ENCODE data around the gene CDKAL1. TPM values are rescaled to one million over a fixed set of nuclear protein-coding genes. Genes with fewer than 3 reads are reported as not detected.

Gene CDKAL1
- total and polyA plus RNA-seq, 2 donors (not counting 3 experiments of a cell fraction or from before 2014, with no cell fraction given), result 6.1 to 20.5 TPM

DNA sequence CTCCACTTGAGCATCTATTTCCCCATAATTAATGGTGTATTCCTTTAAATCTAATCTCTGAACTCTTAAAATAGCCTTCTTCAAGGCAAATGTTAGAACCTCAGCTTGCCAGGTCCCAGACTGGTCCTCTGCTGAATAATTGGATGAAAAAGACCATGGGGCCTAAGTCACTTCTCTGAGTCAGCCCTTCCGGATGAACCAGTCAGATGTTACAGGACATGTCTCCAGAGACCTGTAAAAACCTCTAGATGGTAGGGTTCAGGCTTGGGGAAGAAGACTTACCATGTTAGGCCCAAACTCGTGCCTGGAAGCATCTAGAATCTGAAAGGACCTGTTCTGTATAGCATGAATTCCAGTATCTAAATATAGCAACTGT, 97.3 kb downstream of the CDKAL1 start:
- intact Hi-C loops (cut with micrococcal nuclease), result no loop called here

More for the DNA sequence above, 97.3 kb downstream of the CDKAL1 start:
- Histone ChIP-seq H3K27ac (ENCODE audit: insufficient read depth, low read depth, low read length) (no peak overlapping the region), H3K9me3 (replicated peaks; ENCODE audit: control insufficient read depth, insufficient read depth, low read length) (no peaks in the 10 kb centered on the region), H4K20me1 (replicated peaks; ENCODE audit: control insufficient read depth, extremely low read depth, insufficient read depth, low read length) (no peaks in the 10 kb centered on the region), H3K79me2 (ENCODE audit: control insufficient read depth, insufficient read depth, low read length) (peaks cover 2% of the 10 kb centered on the region), H3K36me3 (ENCODE audit: control insufficient read depth in 2 of 2, extremely low read depth in 1 of 2, insufficient read depth in 2 of 2, low read length in 2 of 2) (no peaks in the 10 kb centered on the region), H3K4me3 (replicated peaks in 1 of 3; ENCODE audit: insufficient read depth in 1 of 3, low read depth in 1 of 3, low read length in 3 of 3) (no peak overlapping the region), H3K27me3 (ENCODE audit: control insufficient read depth in 2 of 2, insufficient read depth in 2 of 2, low read length in 2 of 2) (no peaks in the 10 kb centered on the region), H2AFZ (ENCODE audit: low read depth, low read length) (no peak overlapping the region), H3K4me1 (ENCODE audit: control insufficient read depth, extremely low read depth, insufficient read depth, low read length) (no peaks in the 10 kb centered on the region), H3K9ac (replicated peaks; ENCODE audit: extremely low read depth, insufficient read depth, low read length) (no peak overlapping the region), H3K4me2 (ENCODE audit: insufficient read depth, low read length) (no peak overlapping the region), H3K9me1 (replicated peaks; ENCODE audit: control insufficient read depth, extremely low read depth, insufficient read depth, low read length) (no peaks in the 10 kb centered on the region)
- CTCF ChIA-PET, result no interaction called here
- TF ChIP-seq POLR2A (IDR thresholded peaks at IDR 0.05; ENCODE audit: low read depth, low read length) (no peak), EZH2 (IDR thresholded peaks at IDR 0.05; ENCODE audit: borderline replicate concordance, low read depth, low read length, severe bottlenecking) (no peak), GATA2 (IDR thresholded peaks at IDR 0.05; ENCODE audit: insufficient read depth, insufficient read length, low read depth, low read length) (no peak), MYC (IDR thresholded peaks at IDR 0.05; ENCODE audit: low read depth, low read length) (no peak), FOS (IDR thresholded peaks at IDR 0.05; ENCODE audit: borderline replicate concordance, insufficient read depth, low read length) (no peak), POLR2AphosphoS5 (IDR thresholded peaks at IDR 0.05; ENCODE audit: insufficient read depth, low read depth, low read length) (no peak), JUN (IDR thresholded peaks at IDR 0.05; ENCODE audit: borderline replicate concordance, insufficient read depth, insufficient read length, low read depth) (no peak), CTCF (IDR thresholded peaks at IDR 0.05; ENCODE audit: extremely low read depth in 1 of 2, insufficient read depth in 1 of 2, low read depth in 1 of 2, low read length in 2 of 2) (no peak)
- TF ChIP-seq, protein P1, sequence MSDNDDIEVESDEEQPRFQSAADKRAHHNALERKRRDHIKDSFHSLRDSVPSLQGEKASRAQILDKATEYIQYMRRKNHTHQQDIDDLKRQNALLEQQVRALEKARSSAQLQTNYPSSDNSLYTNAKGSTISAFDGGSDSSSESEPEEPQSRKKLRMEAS (IDR thresholded peaks at IDR 0.05; ENCODE audit: insufficient read depth, insufficient read length), result no peak
- DNase-seq (ENCODE audit: low read depth, low spot score) (no peak), FAIRE-seq (no peak)
- dilution Hi-C loops (cut with MboI; ENCODE audit: extremely low pct_ligation_motif_present, low sequenced_read_pairs), result no loop called here
- POLR2A ChIA-PET, result no interaction called here
- no TSS peak for BruUV-seq (replicated peaks)
